ENCODE measurements around the gene TLCD3A.
"Not testable (repeated sequence)": the region's sequence is repeated elsewhere in the genome, so short reads cannot be mapped to it uniquely, and the experiment has no call there.

Gene TLCD3A

DNA sequence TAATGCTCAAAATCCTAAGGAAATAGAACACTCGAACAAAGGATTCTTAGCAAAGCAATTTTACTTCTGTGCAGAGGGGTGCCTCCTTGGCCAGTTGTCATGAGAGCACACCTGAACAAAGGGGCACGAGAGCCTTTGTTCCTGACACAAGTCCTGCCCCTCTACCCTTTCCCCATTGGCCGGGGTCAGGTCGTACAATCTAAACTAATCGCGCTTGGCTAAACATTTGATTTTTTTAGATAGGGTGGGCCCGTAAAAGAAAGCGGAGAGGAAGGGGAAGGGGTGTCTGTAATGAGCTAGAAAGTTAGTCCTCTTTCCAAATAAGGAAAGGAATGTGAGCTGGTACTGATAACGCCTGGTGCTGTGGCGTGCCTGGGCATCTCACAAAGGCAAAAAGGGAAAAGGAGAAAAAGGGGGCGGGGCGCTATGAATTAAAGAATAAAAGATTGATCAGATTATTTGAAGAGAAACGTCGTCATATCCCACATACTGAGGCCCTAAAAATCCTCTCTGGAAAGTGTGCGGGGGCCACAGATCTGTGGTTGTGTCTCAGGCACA, 23.7 kb downstream of the TLCD3A start:
- not testable (repeated sequence) for H3K27me3 ChIP-seq (ENCODE audit: control insufficient read depth in 2 of 2, insufficient read depth in 2 of 2, low read length in 2 of 2); H3K4me1 ChIP-seq (ENCODE audit: control insufficient read depth in 2 of 2, insufficient read depth in 2 of 2, low read length in 2 of 2); H3K9ac ChIP-seq (ENCODE audit: low read depth in 1 of 2, low read length in 2 of 2); H3K4me3 ChIP-seq (ENCODE audit: low read length in 2 of 2); H3K27ac ChIP-seq (ENCODE audit: low read depth in 2 of 2, low read length in 2 of 2); H3K9me3 ChIP-seq (ENCODE audit: control insufficient read depth in 2 of 2, low read length in 2 of 2)
- peaks cover 6 to 18% of the 10 kb centered on the region in 2 donors for H3K36me3 ChIP-seq (ENCODE audit: control insufficient read depth in 2 of 2, insufficient read depth in 2 of 2, low read length in 2 of 2)

DNA sequence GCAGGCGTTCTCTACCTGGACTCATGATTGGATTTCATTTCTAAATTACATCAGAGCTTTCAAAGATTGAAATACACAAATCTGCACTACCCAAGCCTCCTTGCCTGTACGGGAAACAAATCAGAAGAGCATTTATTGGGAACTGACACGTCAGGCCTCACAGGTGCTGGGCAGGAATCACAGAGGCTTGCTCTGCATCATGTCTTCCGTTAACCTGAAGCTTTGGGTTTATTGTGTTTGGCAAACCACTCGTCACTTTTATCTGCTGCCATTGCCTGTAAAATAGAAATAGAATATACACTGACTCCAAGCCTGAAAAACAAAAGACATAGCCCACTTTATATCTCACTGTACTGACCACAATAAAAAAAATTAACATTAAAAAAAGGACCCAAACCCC, 27.6 kb downstream of the TLCD3A start:
- Histone ChIP-seq H3K4me1 (ENCODE audit: control insufficient read depth in 2 of 2, insufficient read depth in 2 of 2, low read length in 2 of 2) (no peaks in the 10 kb centered on the region), H3K9me3 (ENCODE audit: control insufficient read depth in 2 of 2, low read length in 2 of 2) (no peaks in the 10 kb centered on the region), H3K27me3 (ENCODE audit: control insufficient read depth in 2 of 2, insufficient read depth in 2 of 2, low read length in 2 of 2) (no peaks in the 10 kb centered on the region), H3K9ac (ENCODE audit: low read depth in 1 of 2, low read length in 2 of 2) (no peak overlapping the region), H3K36me3 (ENCODE audit: control insufficient read depth in 2 of 2, insufficient read depth in 2 of 2, low read length in 2 of 2) (peaks cover 21 to 36% of the 10 kb centered on the region in 2 donors), H3K27ac (ENCODE audit: low read depth in 2 of 2, low read length in 2 of 2) (no peak overlapping the region), H3K4me3 (ENCODE audit: low read length in 2 of 2) (no peak overlapping the region)

DNA sequence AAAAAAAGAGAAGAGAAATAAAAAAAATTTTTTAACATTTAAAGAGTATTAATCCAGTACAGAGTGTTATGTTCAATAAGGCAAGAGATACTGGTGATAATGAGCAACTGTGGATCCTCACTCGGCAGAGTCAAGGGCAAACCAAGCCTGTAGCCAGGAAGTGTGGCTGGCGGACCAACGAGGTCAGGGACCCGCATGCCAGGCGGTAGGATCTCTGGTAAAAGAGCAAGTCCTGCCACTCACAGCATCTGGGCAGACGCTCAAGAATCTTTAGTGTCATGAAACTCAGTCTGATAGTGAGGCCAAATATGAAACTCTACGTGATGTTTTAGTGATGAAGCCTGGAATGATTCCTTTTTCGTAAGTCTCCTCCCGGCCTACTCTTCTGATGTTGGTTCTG, 28.0 kb downstream of the TLCD3A start:
- H3K9me3 ChIP-seq (ENCODE audit: control insufficient read depth in 2 of 2, low read length in 2 of 2): no peaks in the 10 kb centered on the region
- H3K27me3 ChIP-seq (ENCODE audit: control insufficient read depth in 2 of 2, insufficient read depth in 2 of 2, low read length in 2 of 2): no peaks in the 10 kb centered on the region
- H3K9ac ChIP-seq (ENCODE audit: low read depth in 1 of 2, low read length in 2 of 2): no peak overlapping the region
- H3K4me3 ChIP-seq (ENCODE audit: low read length in 2 of 2): no peak overlapping the region
- H3K4me1 ChIP-seq (ENCODE audit: control insufficient read depth in 2 of 2, insufficient read depth in 2 of 2, low read length in 2 of 2): no peaks in the 10 kb centered on the region
- H3K27ac ChIP-seq (ENCODE audit: low read depth in 2 of 2, low read length in 2 of 2): no peak overlapping the region
- H3K36me3 ChIP-seq (ENCODE audit: control insufficient read depth in 2 of 2, insufficient read depth in 2 of 2, low read length in 2 of 2): peaks cover 25 to 40% of the 10 kb centered on the region in 2 donors

DNA sequence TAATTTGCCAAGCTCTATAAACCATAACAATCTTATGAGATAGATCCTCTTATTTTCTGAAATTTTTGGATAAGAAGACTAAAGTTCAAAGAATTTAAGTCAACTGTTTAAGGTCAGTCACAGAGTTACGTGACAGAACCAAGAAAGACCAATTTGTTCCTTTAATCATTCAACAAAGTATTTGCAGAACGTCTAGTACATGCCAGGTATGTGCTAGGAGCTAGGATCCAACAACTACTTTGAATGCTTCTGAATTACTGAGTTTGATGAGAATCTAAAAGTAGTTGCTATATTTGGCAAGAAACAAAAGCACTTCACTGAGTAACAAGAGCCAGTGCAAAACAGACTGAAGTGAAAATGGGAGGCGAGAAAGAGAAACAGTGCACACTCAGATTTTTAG, 34.7 kb downstream of the TLCD3A start:
- Histone ChIP-seq H3K4me1 (ENCODE audit: control insufficient read depth in 2 of 2, insufficient read depth in 2 of 2, low read length in 2 of 2) (no peaks in the 10 kb centered on the region), H3K27me3 (ENCODE audit: control insufficient read depth in 2 of 2, insufficient read depth in 2 of 2, low read length in 2 of 2) (no peaks in the 10 kb centered on the region), H3K36me3 (ENCODE audit: control insufficient read depth in 2 of 2, insufficient read depth in 2 of 2, low read length in 2 of 2) (peaks cover 42 to 44% of the 10 kb centered on the region in 2 donors), H3K27ac (ENCODE audit: low read depth in 2 of 2, low read length in 2 of 2) (no peak overlapping the region), H3K9ac (ENCODE audit: low read depth in 1 of 2, low read length in 2 of 2) (no peak overlapping the region), H3K9me3 (ENCODE audit: control insufficient read depth in 2 of 2, low read length in 2 of 2) (no peaks in the 10 kb centered on the region), H3K4me3 (ENCODE audit: low read length in 2 of 2) (no peak overlapping the region)

DNA sequence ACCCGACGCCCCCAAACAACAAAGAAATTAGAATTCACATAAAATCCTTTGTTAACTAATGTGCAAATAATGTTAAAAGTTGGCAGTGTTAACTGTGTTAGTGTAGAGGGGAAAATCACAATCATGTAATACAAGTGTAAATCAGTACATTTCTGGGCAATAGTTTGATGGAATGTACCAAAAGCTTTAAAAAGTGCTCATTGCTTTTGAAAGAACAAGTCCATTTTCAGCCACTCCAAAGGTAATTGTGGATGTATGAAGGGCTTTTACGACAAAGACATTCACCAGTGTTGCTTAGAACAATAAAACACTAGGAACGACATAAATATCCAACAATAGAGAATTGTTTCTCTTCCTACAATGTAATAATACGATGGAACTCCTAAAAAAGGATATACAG, 40.6 kb downstream of the TLCD3A start:
- H3K27ac ChIP-seq (ENCODE audit: low read depth in 2 of 2, low read length in 2 of 2): no peak overlapping the region
- H3K27me3 ChIP-seq (ENCODE audit: control insufficient read depth in 2 of 2, insufficient read depth in 2 of 2, low read length in 2 of 2): no peaks in the 10 kb centered on the region
- H3K4me3 ChIP-seq (ENCODE audit: low read length in 2 of 2): no peak overlapping the region
- H3K4me1 ChIP-seq (ENCODE audit: control insufficient read depth in 2 of 2, insufficient read depth in 2 of 2, low read length in 2 of 2): no peaks in the 10 kb centered on the region
- no peak overlapping the region for H3K9ac ChIP-seq (ENCODE audit: low read depth in 1 of 2, low read length in 2 of 2)
- peaks cover 65 to 70% of the 10 kb centered on the region in 2 donors for H3K36me3 ChIP-seq (ENCODE audit: control insufficient read depth in 2 of 2, insufficient read depth in 2 of 2, low read length in 2 of 2)
- no peaks in the 10 kb centered on the region for H3K9me3 ChIP-seq (ENCODE audit: control insufficient read depth in 2 of 2, low read length in 2 of 2)

DNA sequence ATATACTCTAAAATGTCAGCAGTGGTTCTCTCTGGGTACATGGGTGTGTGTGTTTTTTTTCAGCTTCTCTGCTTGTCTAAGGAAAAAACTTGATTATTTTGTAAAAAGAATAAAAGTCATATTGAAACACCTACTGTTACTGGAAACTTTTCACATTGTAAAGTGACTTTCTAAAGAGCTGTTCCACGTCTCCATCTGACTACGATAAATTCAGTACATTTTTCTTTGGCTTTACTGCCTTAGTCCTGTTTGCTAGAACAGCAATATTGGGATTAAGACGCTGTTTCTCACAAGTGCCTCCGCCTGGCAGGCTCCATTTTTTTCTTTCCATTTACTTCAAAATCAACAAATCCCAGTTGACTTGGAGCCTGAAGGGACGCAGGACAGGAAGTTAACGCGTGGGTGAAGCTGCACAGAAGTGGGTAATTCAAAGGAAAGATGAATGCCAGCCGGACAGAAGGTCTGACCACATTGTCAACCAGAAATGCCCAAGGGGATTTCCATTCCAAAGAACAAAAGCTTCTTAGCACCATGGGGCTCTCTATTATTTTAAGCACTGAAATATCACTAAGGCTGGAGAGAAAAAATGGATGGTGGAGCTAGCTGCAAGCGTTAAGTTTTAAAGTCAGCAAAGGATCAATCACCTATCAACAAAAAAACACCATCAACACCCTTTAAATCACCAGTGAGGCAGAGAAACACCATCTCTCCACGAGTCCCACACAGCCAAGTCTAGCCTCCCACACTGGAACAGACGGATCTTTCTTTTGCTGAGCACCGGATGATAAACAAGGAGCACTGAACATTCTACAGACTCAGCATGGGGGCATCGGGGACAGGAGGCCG, 41.3 kb downstream of the TLCD3A start:
- H3K27me3 ChIP-seq (ENCODE audit: control insufficient read depth in 2 of 2, insufficient read depth in 2 of 2, low read length in 2 of 2): no peaks in the 10 kb centered on the region
- no peak overlapping the region for H3K4me3 ChIP-seq (ENCODE audit: low read length in 2 of 2)
- peaks cover 72 to 77% of the 10 kb centered on the region in 2 donors for H3K36me3 ChIP-seq (ENCODE audit: control insufficient read depth in 2 of 2, insufficient read depth in 2 of 2, low read length in 2 of 2)
- no peak overlapping the region for H3K27ac ChIP-seq (ENCODE audit: low read depth in 2 of 2, low read length in 2 of 2)
- no peak overlapping the region for H3K9ac ChIP-seq (ENCODE audit: low read depth in 1 of 2, low read length in 2 of 2)
- no peaks in the 10 kb centered on the region for H3K9me3 ChIP-seq (ENCODE audit: control insufficient read depth in 2 of 2, low read length in 2 of 2)
- no peaks in the 10 kb centered on the region for H3K4me1 ChIP-seq (ENCODE audit: control insufficient read depth in 2 of 2, insufficient read depth in 2 of 2, low read length in 2 of 2)

DNA sequence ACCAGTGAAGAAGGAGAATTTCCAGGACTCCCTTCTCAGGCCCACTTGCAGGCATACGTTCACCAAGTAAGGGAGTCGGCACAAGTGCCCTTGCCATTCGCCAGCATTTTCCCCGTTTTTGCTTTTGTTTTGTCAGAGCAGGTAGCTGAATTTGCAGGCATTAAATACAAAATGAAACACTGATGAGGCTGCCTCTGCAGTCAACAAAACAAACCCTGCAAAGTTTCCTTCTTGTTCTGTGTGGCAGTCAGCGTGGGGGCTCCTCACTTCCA, 41.9 kb downstream of the TLCD3A start:
- Histone ChIP-seq H3K9me3 (ENCODE audit: control insufficient read depth in 2 of 2, low read length in 2 of 2) (no peaks in the 10 kb centered on the region), H3K4me1 (ENCODE audit: control insufficient read depth in 2 of 2, insufficient read depth in 2 of 2, low read length in 2 of 2) (no peaks in the 10 kb centered on the region), H3K27me3 (ENCODE audit: control insufficient read depth in 2 of 2, insufficient read depth in 2 of 2, low read length in 2 of 2) (no peaks in the 10 kb centered on the region), H3K36me3 (ENCODE audit: control insufficient read depth in 2 of 2, insufficient read depth in 2 of 2, low read length in 2 of 2) (peaks cover 69 to 73% of the 10 kb centered on the region in 2 donors), H3K27ac (ENCODE audit: low read depth in 2 of 2, low read length in 2 of 2) (no peak overlapping the region), H3K4me3 (ENCODE audit: low read length in 2 of 2) (no peak overlapping the region), H3K9ac (ENCODE audit: low read depth in 1 of 2, low read length in 2 of 2) (no peak overlapping the region)

DNA sequence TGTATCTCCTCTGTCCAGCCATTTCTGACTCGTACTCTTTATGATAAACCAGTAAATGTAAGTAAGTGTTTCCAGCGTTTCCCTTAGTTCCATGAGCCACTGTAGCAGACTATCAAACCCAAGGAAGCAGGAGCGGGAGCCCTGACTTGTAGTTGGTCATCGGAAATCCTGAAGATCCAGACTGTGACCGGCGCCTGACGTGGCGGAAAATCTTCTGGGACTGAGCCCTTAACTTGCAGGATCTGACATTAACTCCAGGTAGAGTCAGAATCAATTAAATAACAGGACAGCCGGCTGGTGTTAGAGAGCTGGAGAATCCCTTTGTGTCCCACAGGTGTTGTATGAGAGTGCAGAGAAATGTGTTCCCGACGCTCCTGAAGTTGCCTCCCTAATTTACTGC, 45.7 kb downstream of the TLCD3A start:
- Histone ChIP-seq H3K27ac (ENCODE audit: low read depth in 2 of 2, low read length in 2 of 2) (no peak overlapping the region), H3K9me3 (ENCODE audit: control insufficient read depth in 2 of 2, low read length in 2 of 2) (no peaks in the 10 kb centered on the region), H3K9ac (ENCODE audit: low read depth in 1 of 2, low read length in 2 of 2) (no peak overlapping the region), H3K27me3 (ENCODE audit: control insufficient read depth in 2 of 2, insufficient read depth in 2 of 2, low read length in 2 of 2) (no peaks in the 10 kb centered on the region), H3K4me3 (ENCODE audit: low read length in 2 of 2) (no peak overlapping the region), H3K4me1 (ENCODE audit: control insufficient read depth in 2 of 2, insufficient read depth in 2 of 2, low read length in 2 of 2) (peaks cover 11 to 13% of the 10 kb centered on the region in 2 donors), H3K36me3 (ENCODE audit: control insufficient read depth in 2 of 2, insufficient read depth in 2 of 2, low read length in 2 of 2) (peaks cover 46 to 52% of the 10 kb centered on the region in 2 donors)

DNA sequence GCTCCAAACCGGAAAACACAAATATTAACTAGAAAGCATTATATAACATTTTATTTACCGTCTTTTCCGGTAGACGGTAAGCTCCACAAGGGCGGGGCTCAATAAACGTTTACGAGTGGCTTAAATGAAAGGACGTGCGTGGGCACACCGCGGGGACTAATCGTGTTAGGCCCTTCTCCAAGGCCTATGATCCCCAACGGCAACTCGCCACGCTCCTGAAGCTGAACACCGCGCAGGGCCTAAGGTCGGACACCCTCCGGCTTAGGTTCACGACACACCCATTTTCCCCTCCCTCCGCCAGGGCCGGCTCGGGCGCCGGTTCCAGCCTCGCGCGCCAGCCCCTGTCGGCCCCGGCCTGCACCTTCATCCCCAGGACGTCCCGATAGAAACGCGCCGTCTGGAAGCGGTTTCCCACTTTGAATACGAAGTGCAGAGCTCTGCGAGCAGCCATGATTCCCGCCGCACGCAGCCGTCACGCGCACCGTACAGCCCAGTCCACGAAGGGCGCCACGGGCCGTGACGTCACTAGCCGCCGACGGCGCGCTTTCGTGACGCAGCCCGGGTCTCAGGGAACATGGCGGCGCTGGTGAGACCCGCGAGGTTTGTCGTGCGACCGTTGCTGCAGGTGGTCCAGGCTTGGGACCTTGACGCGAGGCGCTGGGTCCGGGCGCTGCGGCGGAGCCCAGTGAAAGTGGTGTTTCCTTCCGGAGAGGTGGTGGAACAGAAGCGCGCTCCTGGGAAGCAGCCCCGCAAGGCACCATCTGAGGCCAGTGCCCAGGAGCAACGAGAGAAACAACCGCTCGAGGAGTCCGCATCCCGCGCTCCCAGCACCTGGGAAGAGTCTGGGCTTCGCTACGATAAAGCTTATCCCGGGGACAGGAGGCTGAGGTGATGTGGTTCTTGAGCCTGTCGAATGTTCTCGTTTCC, 49.7 kb downstream of the TLCD3A start, which contains the start of the genes GLOD4 and MRM3:
GLOD4 (minus strand) TSS at position 476 of the 927 bp plus-strand sequence; CDS start at position 451, 25 bp downstream.
MRM3 (plus strand) TSS at position 549 of the 927 bp plus-strand sequence; CDS start at position 575, 26 bp downstream.
- peak within 1 kb of the TSS; percentile 90 to 92 for H3K9ac ChIP-seq (ENCODE audit: low read depth in 1 of 2, low read length in 2 of 2)
- H3K27me3 ChIP-seq (ENCODE audit: control insufficient read depth in 2 of 2, insufficient read depth in 2 of 2, low read length in 2 of 2): no peaks in the 10 kb centered on the region
- H3K27ac ChIP-seq (ENCODE audit: low read depth in 2 of 2, low read length in 2 of 2): peak within 1 kb of the TSS; percentile 86 to 89
- H3K36me3 ChIP-seq (ENCODE audit: control insufficient read depth in 2 of 2, insufficient read depth in 2 of 2, low read length in 2 of 2): peaks cover 14 to 26% of the 10 kb centered on the region in 2 donors
- peak within 1 kb of the TSS; percentile 98 to 100 for H3K4me3 ChIP-seq (ENCODE audit: low read length in 2 of 2)
- H3K4me1 ChIP-seq (ENCODE audit: control insufficient read depth in 2 of 2, insufficient read depth in 2 of 2, low read length in 2 of 2): peaks cover 14 to 18% of the 10 kb centered on the region in 2 donors
- no peaks in the 10 kb centered on the region for H3K9me3 ChIP-seq (ENCODE audit: control insufficient read depth in 2 of 2, low read length in 2 of 2)

DNA sequence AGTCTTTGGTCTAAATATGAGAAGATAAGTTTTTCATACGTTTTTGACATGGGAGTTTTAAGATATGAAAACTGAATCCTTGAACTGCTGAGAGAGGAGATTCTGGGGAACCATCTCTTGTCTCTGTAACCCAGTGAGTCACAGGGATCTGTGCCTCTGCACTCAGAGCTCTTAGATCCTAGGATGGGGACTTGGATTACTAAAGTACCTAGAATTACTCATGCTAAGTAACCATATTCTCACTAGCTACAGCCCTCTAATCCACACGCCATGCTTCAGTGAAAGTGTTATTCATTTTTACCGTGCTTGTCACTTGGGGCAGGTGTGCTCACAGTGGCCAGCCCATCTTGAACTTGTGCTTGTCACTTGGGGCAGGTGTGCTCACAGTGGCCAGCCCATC, 51.7 kb downstream of the TLCD3A start:
- H3K4me1 ChIP-seq (ENCODE audit: control insufficient read depth in 2 of 2, insufficient read depth in 2 of 2, low read length in 2 of 2): peaks cover 14 to 18% of the 10 kb centered on the region in 2 donors
- H3K4me3 ChIP-seq (ENCODE audit: low read length in 2 of 2): no peak overlapping the region
- H3K27ac ChIP-seq (ENCODE audit: low read depth in 2 of 2, low read length in 2 of 2): no peak overlapping the region
- H3K36me3 ChIP-seq (ENCODE audit: control insufficient read depth in 2 of 2, insufficient read depth in 2 of 2, low read length in 2 of 2): peaks cover 7 to 24% of the 10 kb centered on the region in 2 donors
- H3K9ac ChIP-seq (ENCODE audit: low read depth in 1 of 2, low read length in 2 of 2): no peak overlapping the region
- H3K27me3 ChIP-seq (ENCODE audit: control insufficient read depth in 2 of 2, insufficient read depth in 2 of 2, low read length in 2 of 2): no peaks in the 10 kb centered on the region
- H3K9me3 ChIP-seq (ENCODE audit: control insufficient read depth in 2 of 2, low read length in 2 of 2): no peaks in the 10 kb centered on the region

Data from mucosa of rectum (tissue), 2 donors.